Transverse colon (tissue), 3 donors: ENCODE results near the gene TBK1.

Experiments
- CTCF ChIP-seq, 5 experiments: fragments of 200-600 bp in 3 of 5; fragments of 450-650 bp in 2 of 5; sonication (generic) in 3 of 5; IDR thresholded peaks; 1 replicate in 2 of 5; 2 replicates in 3 of 5; pipeline ENCODE4 v1.5.1; 2016 to 2017; ENCODE audit warnings: antibody characterized with exemption in 5 of 5, inconsistent platforms in 3 of 5, mild to moderate bottlenecking in 2 of 5, moderate library complexity in 1 of 5
- EP300 ChIP-seq: sonication (generic); formaldehyde crosslinking; IDR thresholded peaks from one replicate; pipeline ENCODE4 v1.6.1; 2017; ENCODE audit warnings: antibody characterized with exemption, low read depth

GRCh38 chr12:64538121-64538520 lies 86.2 kb downstream of the TBK1 start:
- TF ChIP-seq CTCF (IDR thresholded peaks at IDR 0.05) (no peak), EP300 (no peak)
